ENCODE measurements around the gene KCNT2.
"Not testable (repeated sequence)": the region's sequence is repeated elsewhere in the genome, so short reads cannot be mapped to it uniquely, and the experiment has no call there.

Gene KCNT2

GRCh38 chr1:196590012-196590708, 18.1 kb downstream of the KCNT2 start:
- no peak for DNase-seq

GRCh38 chr1:196584696-196585095, 23.5 kb downstream of the KCNT2 start:
- no peak for DNase-seq

- DNase-seq = no peak
These were observed 30.9 kb downstream of the KCNT2 start for GRCh38 chr1:196577386-196577785.

- no peak for DNase-seq
These were observed 35.0 kb downstream of the KCNT2 start for GRCh38 chr1:196573226-196573625.

GRCh38 chr1:196567238-196567637, 41.0 kb downstream of the KCNT2 start:
- DNase-seq = no peak

- no peak for DNase-seq
These were observed 44.5 kb downstream of the KCNT2 start for GRCh38 chr1:196563768-196564167.

GRCh38 chr1:196559314-196559713, 48.9 kb downstream of the KCNT2 start:
- DNase-seq = no peak

- no peak for DNase-seq
These were observed 49.8 kb downstream of the KCNT2 start for GRCh38 chr1:196558411-196558810.

- DNase-seq = no peak
These were observed 50.4 kb downstream of the KCNT2 start for GRCh38 chr1:196557797-196558196.

- no peak for DNase-seq
These were observed 57.5 kb downstream of the KCNT2 start for GRCh38 chr1:196550731-196551130.

GRCh38 chr1:196546272-196547111, 61.7 kb downstream of the KCNT2 start:
- DNase-seq = no peak

GRCh38 chr1:196545222-196545621, 63.0 kb downstream of the KCNT2 start:
- DNase-seq = no peak

GRCh38 chr1:196544617-196545016, 63.6 kb downstream of the KCNT2 start:
- DNase-seq = no peak

- no peak for DNase-seq
These were observed 64.4 kb downstream of the KCNT2 start for GRCh38 chr1:196543833-196544232.

- no peak for DNase-seq
These were observed 69.8 kb downstream of the KCNT2 start for GRCh38 chr1:196538473-196538872.

GRCh38 chr1:196535727-196536126, 72.5 kb downstream of the KCNT2 start:
- DNase-seq = no peak

GRCh38 chr1:196531737-196532524, 76.3 kb downstream of the KCNT2 start:
- DNase-seq = no peak

- DNase-seq = no peak
These were observed 80.3 kb downstream of the KCNT2 start for GRCh38 chr1:196527919-196528318.

GRCh38 chr1:196522574-196523345, 85.5 kb downstream of the KCNT2 start:
- DNase-seq = not testable (repeated sequence)

- DNase-seq = no peak
These were observed 91.0 kb downstream of the KCNT2 start for GRCh38 chr1:196517193-196517592.

GRCh38 chr1:196516373-196516772, 91.9 kb downstream of the KCNT2 start:
- no peak for DNase-seq

- DNase-seq = no peak
These were observed 92.3 kb downstream of the KCNT2 start for GRCh38 chr1:196515904-196516303.

- no peak for DNase-seq
These were observed 94.4 kb downstream of the KCNT2 start for GRCh38 chr1:196513821-196514220.
